Tibial nerve (tissue), 4 donors: ENCODE results near the gene ASXL2. TPM values are rescaled to one million over a fixed set of nuclear protein-coding genes. Genes with fewer than 3 reads are reported as not detected.

ENCODE experiments used
- DNase-seq, 2 donors: peaks; one replicate each; pipeline ENCODE4 v3.0.0-alpha.2; 2019; ENCODE audit warnings: low spot score in 2 of 2
- H3K27ac ChIP-seq, 4 donors: fragments of 200-600 bp; sonication (generic) in 3 of 4; one replicate each; pipeline ENCODE4 v1.5.1; 2017 to 2019; ENCODE audit warnings: mild to moderate bottlenecking in 1 of 4
- H3K27me3 ChIP-seq, 2 donors: fragments of 200-600 bp; sonication (generic) in 1 of 2; one replicate each; pipeline versions ENCODE4 v1.5.1 to v1.6.0; 2017 to 2019
- H3K36me3 ChIP-seq, 3 donors: fragments of 200-600 bp; sonication (generic); one replicate each; pipeline ENCODE4 v1.5.1; 2018 to 2019
- H3K4me1 ChIP-seq, 4 donors: fragments of 200-600 bp; sonication (generic) in 3 of 4; one replicate each; pipeline ENCODE4 v1.5.1; 2017 to 2019
- H3K4me3 ChIP-seq, 4 donors: fragments of 200-600 bp; sonication (generic) in 3 of 4; one replicate each; pipeline ENCODE4 v1.5.1; 2017 to 2019; ENCODE audit warnings: mild to moderate bottlenecking in 1 of 4, moderate library complexity in 1 of 4
- H3K9me3 ChIP-seq, 4 donors: fragments of 200-600 bp; sonication (generic) in 3 of 4; one replicate each; pipeline ENCODE4 v1.5.1; 2017 to 2019
- CTCF ChIP-seq, 5 experiments: fragments of 200-600 bp in 3 of 5; fragments of 450-650 bp in 2 of 5; sonication (generic) in 3 of 5; IDR thresholded peaks; one replicate each; pipeline ENCODE4 v1.5.1; 2016 to 2019; ENCODE audit warnings: antibody characterized with exemption in 5 of 5, mild to moderate bottlenecking in 3 of 5, moderate library complexity in 2 of 5
- EP300 ChIP-seq, 2 donors: sonication (generic); formaldehyde crosslinking; IDR thresholded peaks; one replicate each; pipeline ENCODE4 v1.6.1; 2017; ENCODE audit warnings: antibody characterized with exemption in 2 of 2, mild to moderate bottlenecking in 1 of 2
- POLR2A ChIP-seq, 2 donors: fragments of 450-650 bp; IDR thresholded peaks; one replicate each; pipeline ENCODE4 v1.6.1; 2017; ENCODE audit warnings: antibody characterized with exemption in 2 of 2, mild to moderate bottlenecking in 2 of 2, moderate library complexity in 2 of 2
- WGBS, 2 donors: methylation state at CpG; one replicate each; pipeline ENCODE4 v1.1.5; 2018; 5-methylcytosine and 5-hydroxymethylcytosine counted together
- total RNA-seq, 4 donors: library from RNA; depleted of rRNA; stranded (reverse); fragments of >200 nt; gene quantifications; one replicate each; pipeline ENCODE4 v1.1.0, GENCODE V29; 2016

ASXL2 gene
- total RNA-seq, 4 donors from 2014 or later = 13.2 to 21.2 (median 16.5) TPM

DNA sequence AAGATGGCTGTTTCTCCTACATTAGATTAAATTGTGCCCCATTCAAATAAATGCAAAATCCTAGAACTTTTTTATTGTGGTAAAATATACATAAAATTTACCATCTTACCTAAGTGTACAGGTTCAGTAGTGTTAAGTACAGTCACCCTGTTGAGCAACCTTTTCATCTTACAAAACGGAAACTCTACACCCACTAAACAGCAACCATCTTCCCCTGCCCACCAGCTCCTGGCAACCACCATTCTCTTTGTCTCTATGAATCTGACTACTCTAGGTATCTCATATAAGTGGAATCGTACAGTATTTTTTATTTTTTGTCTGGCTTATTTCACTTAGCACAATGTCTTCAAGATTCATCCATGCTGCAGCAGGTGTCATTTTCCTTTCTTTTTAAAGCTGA is 53.0 kb downstream of the ASXL2 start:
- H3K36me3 ChIP-seq = peaks cover 0 to 6% (median 0%) of the 10 kb centered on the region in 3 donors
- WGBS, 2 donors = 93 to 94% methylated on average over 2 of the region's 2 CpGs

DNA sequence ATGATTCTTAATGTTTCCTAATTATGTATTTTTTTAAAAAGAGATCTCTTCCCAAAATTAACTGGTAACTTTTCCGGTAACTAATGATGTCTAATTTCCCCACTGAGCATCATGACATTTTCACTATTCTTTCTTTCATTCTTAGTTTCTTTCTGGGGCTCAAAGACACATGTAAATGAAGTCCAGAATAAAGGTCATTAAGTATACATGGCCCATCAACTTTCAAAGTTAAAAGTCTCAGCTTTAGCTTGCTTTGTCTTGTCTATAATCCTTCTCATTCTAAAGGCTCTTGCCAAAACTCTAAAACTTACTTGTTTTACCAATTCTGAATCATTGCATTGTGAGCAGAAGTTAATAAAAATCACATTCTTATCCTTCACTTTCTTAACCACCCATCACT is 53.6 kb downstream of the ASXL2 start:
- TF ChIP-seq CTCF (IDR thresholded peaks at IDR 0.05) = no peak
- no peak for TF ChIP-seq POLR2A (IDR thresholded peaks at IDR 0.05)
- no peak for TF ChIP-seq EP300 (IDR thresholded peaks at IDR 0.05)
- peaks cover 0 to 5% (median 0%) of the 10 kb centered on the region in 4 donors for H3K4me1 ChIP-seq
- no peak overlapping the region for H3K4me3 ChIP-seq
- H3K27ac ChIP-seq = no peak overlapping the region
- H3K36me3 ChIP-seq = peaks cover 0 to 6% (median 0%) of the 10 kb centered on the region in 3 donors
- no peaks in the 10 kb centered on the region for H3K9me3 ChIP-seq
- 88 to 90% methylated on average over 1 of the region's 1 CpG for WGBS, 2 donors
- H3K27me3 ChIP-seq = no peaks in the 10 kb centered on the region
- DNase-seq = no peak

More for the DNA sequence above, 53.0 kb downstream of the ASXL2 start:
- H3K4me3 ChIP-seq = no peak overlapping the region
- H3K4me1 ChIP-seq = peaks cover 0 to 5% (median 0%) of the 10 kb centered on the region in 4 donors
- H3K9me3 ChIP-seq = no peaks in the 10 kb centered on the region
- H3K27ac ChIP-seq = no peak overlapping the region
- TF ChIP-seq CTCF (IDR thresholded peaks at IDR 0.05) (no peak), POLR2A (IDR thresholded peaks at IDR 0.05) (no peak), EP300 (IDR thresholded peaks at IDR 0.05) (no peak)
- no peak for DNase-seq
- H3K27me3 ChIP-seq = no peaks in the 10 kb centered on the region

DNA sequence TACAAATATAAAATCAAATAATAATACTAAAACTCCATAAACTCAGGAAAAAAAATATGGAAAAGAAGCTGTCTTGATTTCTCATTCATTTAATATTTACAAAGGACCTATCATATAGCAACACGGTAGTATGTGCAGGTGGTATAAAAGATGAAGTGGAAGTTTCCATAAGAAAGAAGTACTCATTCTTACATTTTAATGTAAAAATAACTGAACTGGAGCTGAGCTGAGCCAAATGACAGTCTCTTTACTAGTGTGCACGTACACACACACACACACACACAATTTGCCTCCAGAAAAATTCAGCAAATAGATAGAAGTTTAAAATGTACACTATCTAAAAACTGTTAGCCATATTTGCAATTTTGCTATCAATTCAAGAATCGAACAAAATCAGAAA is 54.1 kb downstream of the ASXL2 start:
- TF ChIP-seq POLR2A (IDR thresholded peaks at IDR 0.05) = no peak
- no peak for TF ChIP-seq EP300 (IDR thresholded peaks at IDR 0.05)
- TF ChIP-seq CTCF (IDR thresholded peaks at IDR 0.05) = no peak
- Histone ChIP-seq H3K27ac (no peak overlapping the region), H3K4me1 (peaks cover 0 to 4% (median 0%) of the 10 kb centered on the region in 4 donors), H3K27me3 (no peaks in the 10 kb centered on the region), H3K36me3 (peaks cover 0 to 6% (median 0%) of the 10 kb centered on the region in 3 donors), H3K4me3 (no peak overlapping the region), H3K9me3 (no peaks in the 10 kb centered on the region)
- no peak for DNase-seq
- WGBS, 2 donors = 85 to 90% methylated on average over 3 of the region's 3 CpGs

- H3K27me3 ChIP-seq = no peaks in the 10 kb centered on the region
- WGBS, 2 donors = 27 to 32% methylated on average over 30 of the region's 30 CpGs
- peaks cover 0 to 6% (median 0%) of the 10 kb centered on the region in 3 donors for H3K36me3 ChIP-seq
- TF ChIP-seq CTCF (IDR thresholded peaks at IDR 0.05) (no peak), EP300 (IDR thresholded peaks at IDR 0.05) (no peak), POLR2A (IDR thresholded peaks at IDR 0.05) (no peak)
- peak overlapping the region in 2 of 4 donors; percentile 16 to 36 for H3K4me3 ChIP-seq
- no peaks in the 10 kb centered on the region for H3K9me3 ChIP-seq
- no peak for DNase-seq
- H3K27ac ChIP-seq = peak overlapping the region in 2 of 4 donors; percentile 8 to 29
- H3K4me1 ChIP-seq = no peaks in the 10 kb centered on the region
These were observed 55.8 kb downstream of the ASXL2 start for GRCh38 chr2:25822190-25823117.
